Activated gamma-delta T cell (primary cell): Measurements from ENCODE around the gene NR4A1.

ENCODE experiments used
- DNase-seq: peaks from one replicate; lab custom pipeline; 2025; lab: John Stamatoyannopoulos, UW

NR4A1 gene

GRCh38 chr12:52041695-52042123 lies 9.5 kb upstream of the NR4A1 start:
- no peak for DNase-seq

- DNase-seq: no peak
Observed at GRCh38 chr12:52042706-52043385, 8.4 kb upstream of the NR4A1 start.

- no peak for DNase-seq
Observed at GRCh38 chr12:52043386-52044212, 7.6 kb upstream of the NR4A1 start.

- DNase-seq: no peak
Observed at GRCh38 chr12:52044292-52044983, 6.8 kb upstream of the NR4A1 start.

- no peak for DNase-seq
Observed at GRCh38 chr12:52045794-52046199, 5.4 kb upstream of the NR4A1 start.

GRCh38 chr12:52046859-52047258 lies 4.4 kb upstream of the NR4A1 start:
- no peak for DNase-seq

- DNase-seq: no peak
Observed at GRCh38 chr12:52049286-52049685, 2.0 kb upstream of the NR4A1 start.

GRCh38 chr12:52049688-52050087 lies 1.6 kb upstream of the NR4A1 start:
- DNase-seq: no peak

- DNase-seq: no peak
Observed at GRCh38 chr12:52050116-52050757, 1.0 kb upstream of the NR4A1 start.

- no peak for DNase-seq
Observed at GRCh38 chr12:52052468-52053186, 1.4 kb downstream of the NR4A1 start.

- no peak for DNase-seq
Observed at GRCh38 chr12:52053536-52054209, 2.4 kb downstream of the NR4A1 start.

GRCh38 chr12:52054231-52054832 lies 3.1 kb downstream of the NR4A1 start:
- DNase-seq: no peak

- no peak for DNase-seq
Observed at GRCh38 chr12:52054833-52055730, 3.8 kb downstream of the NR4A1 start.

- no peak for DNase-seq
Observed at GRCh38 chr12:52055731-52056711, 4.8 kb downstream of the NR4A1 start.

- no peak for DNase-seq
Observed at GRCh38 chr12:52056801-52057637, 5.8 kb downstream of the NR4A1 start.

- no peak for DNase-seq
Observed at GRCh38 chr12:52057638-52058576, 6.7 kb downstream of the NR4A1 start.
